ENCODE results near the gene TH.
"Not testable (repeated sequence)": the region's sequence is repeated elsewhere in the genome, so short reads cannot be mapped to it uniquely, and the experiment has no call there.

Gene TH

GRCh38 chr11:2129308-2129698 is 42.3 kb downstream of the TH start:
- Mint-ChIP-seq H3K36me3 (no peaks in the 10 kb centered on the region), H3K27me3 (peaks cover 47% of the 10 kb centered on the region), H3K9me3 (peaks cover 11% of the 10 kb centered on the region), H3K27ac (no peak overlapping the region), H3K4me1 (no peaks in the 10 kb centered on the region), H3K4me3 (no peak overlapping the region)
- DNase-seq, result no peak
- CTCF ChIA-PET, result no interaction called here

- no peak for DNase-seq
- Mint-ChIP-seq H3K36me3 (no peaks in the 10 kb centered on the region), H3K4me3 (no peak overlapping the region), H3K27ac (no peak overlapping the region), H3K27me3 (peaks cover 41% of the 10 kb centered on the region), H3K9me3 (peaks cover 11% of the 10 kb centered on the region), H3K4me1 (no peaks in the 10 kb centered on the region)
- CTCF ChIA-PET, result no interaction called here
These were observed 42.9 kb downstream of the TH start for GRCh38 chr11:2128511-2129307.

GRCh38 chr11:2128130-2128510 is 43.5 kb downstream of the TH start:
- Mint-ChIP-seq H3K27ac (no peak overlapping the region), H3K4me3 (no peak overlapping the region), H3K4me1 (no peaks in the 10 kb centered on the region), H3K9me3 (peaks cover 11% of the 10 kb centered on the region), H3K36me3 (no peaks in the 10 kb centered on the region), H3K27me3 (peaks cover 35% of the 10 kb centered on the region)
- CTCF ChIA-PET, result no interaction called here
- DNase-seq, result no peak

GRCh38 chr11:2127482-2128129 is 44.0 kb downstream of the TH start:
- DNase-seq, result no peak
- no peaks in the 10 kb centered on the region for H3K36me3 Mint-ChIP-seq
- H3K27me3 Mint-ChIP-seq, result peaks cover 30% of the 10 kb centered on the region
- no peaks in the 10 kb centered on the region for H3K4me1 Mint-ChIP-seq
- no peak overlapping the region for H3K4me3 Mint-ChIP-seq
- peaks cover 11% of the 10 kb centered on the region for H3K9me3 Mint-ChIP-seq
- CTCF ChIA-PET, result no interaction called here
- H3K27ac Mint-ChIP-seq, result no peak overlapping the region

- DNase-seq, result no peak
- Mint-ChIP-seq H3K27me3 (peaks cover 20% of the 10 kb centered on the region), H3K36me3 (no peaks in the 10 kb centered on the region), H3K27ac (no peak overlapping the region), H3K4me3 (no peak overlapping the region), H3K9me3 (peaks cover 9% of the 10 kb centered on the region), H3K4me1 (no peaks in the 10 kb centered on the region)
- CTCF ChIA-PET, result no interaction called here
These were observed 45.0 kb downstream of the TH start for GRCh38 chr11:2126520-2127085.

- not testable (repeated sequence) for DNase-seq, H3K4me3 Mint-ChIP-seq, H3K36me3 Mint-ChIP-seq, H3K9me3 Mint-ChIP-seq, H3K4me1 Mint-ChIP-seq, H3K27ac Mint-ChIP-seq
- CTCF ChIA-PET, result interaction anchor here (1.2 kb wide), 1 partner anchor 27 kb away, joined by 3 read pairs; no protein-coding TSS in a partner anchor
- peaks cover 15% of the 10 kb centered on the region for H3K27me3 Mint-ChIP-seq
These were observed 46.7 kb downstream of the TH start for GRCh38 chr11:2124736-2125484.

- no peak for DNase-seq
- no peak overlapping the region for H3K4me3 Mint-ChIP-seq
- no peak overlapping the region for H3K27ac Mint-ChIP-seq
- CTCF ChIA-PET, result interaction anchor here (1.2 kb wide), 1 partner anchor 28 kb away, joined by 3 read pairs; no protein-coding TSS in a partner anchor
- H3K36me3 Mint-ChIP-seq, result no peaks in the 10 kb centered on the region
- H3K27me3 Mint-ChIP-seq, result peaks cover 11% of the 10 kb centered on the region
- H3K9me3 Mint-ChIP-seq, result no peaks in the 10 kb centered on the region
- no peaks in the 10 kb centered on the region for H3K4me1 Mint-ChIP-seq
These were observed 48.0 kb downstream of the TH start for GRCh38 chr11:2123628-2123960.

- CTCF ChIA-PET, result no interaction called here
These were observed 48.5 kb downstream of the TH start for GRCh38 chr11:2122907-2123627.

GRCh38 chr11:2122222-2122906 is 49.3 kb downstream of the TH start:
- Mint-ChIP-seq H3K27ac (no peak overlapping the region), H3K4me3 (no peak overlapping the region), H3K9me3 (no peaks in the 10 kb centered on the region), H3K36me3 (no peaks in the 10 kb centered on the region), H3K27me3 (peaks cover 17% of the 10 kb centered on the region), H3K4me1 (no peaks in the 10 kb centered on the region)
- no peak for DNase-seq
- CTCF ChIA-PET, result no interaction called here

More at GRCh38 chr11:2122907-2123627, 48.5 kb downstream of the TH start:
- H3K4me3 Mint-ChIP-seq, result no peak overlapping the region
- no peaks in the 10 kb centered on the region for H3K4me1 Mint-ChIP-seq
- no peak overlapping the region for H3K27ac Mint-ChIP-seq
- H3K27me3 Mint-ChIP-seq, result peaks cover 14% of the 10 kb centered on the region
- DNase-seq, result no peak
- H3K36me3 Mint-ChIP-seq, result no peaks in the 10 kb centered on the region
- H3K9me3 Mint-ChIP-seq, result no peaks in the 10 kb centered on the region

GRCh38 chr11:2121227-2122130 is 50.1 kb downstream of the TH start:
- H3K4me3 Mint-ChIP-seq, result no peak overlapping the region
- peaks cover 19% of the 10 kb centered on the region for H3K27me3 Mint-ChIP-seq
- CTCF ChIA-PET, result no interaction called here
- DNase-seq, result no peak
- no peaks in the 10 kb centered on the region for H3K4me1 Mint-ChIP-seq
- no peaks in the 10 kb centered on the region for H3K36me3 Mint-ChIP-seq
- no peaks in the 10 kb centered on the region for H3K9me3 Mint-ChIP-seq
- no peak overlapping the region for H3K27ac Mint-ChIP-seq

- Mint-ChIP-seq H3K36me3 (no peaks in the 10 kb centered on the region), H3K27me3 (peaks cover 28% of the 10 kb centered on the region), H3K4me1 (no peaks in the 10 kb centered on the region), H3K9me3 (no peaks in the 10 kb centered on the region), H3K27ac (no peak overlapping the region), H3K4me3 (no peak overlapping the region)
- CTCF ChIA-PET, result no interaction called here
- no peak for DNase-seq
These were observed 51.1 kb downstream of the TH start for GRCh38 chr11:2120359-2121100.

GRCh38 chr11:2118677-2119076 is 52.9 kb downstream of the TH start:
- H3K9me3 Mint-ChIP-seq, result no peaks in the 10 kb centered on the region
- no peaks in the 10 kb centered on the region for H3K4me1 Mint-ChIP-seq
- H3K4me3 Mint-ChIP-seq, result no peak overlapping the region
- no peak for DNase-seq
- no peaks in the 10 kb centered on the region for H3K36me3 Mint-ChIP-seq
- CTCF ChIA-PET, result no interaction called here
- no peak overlapping the region for H3K27ac Mint-ChIP-seq
- H3K27me3 Mint-ChIP-seq, result peaks cover 41% of the 10 kb centered on the region

All from activated naive CD4-positive, alpha-beta T cell treated with anti-CD3 and anti-CD28 coated beads, Interleukin-2, amount 10 ng/mL, durations not matched to agents 7 days and 5 days (primary cell).